GM21381 (cell line): ENCODE measurements around the gene SYNJ1.
A peak's percentile ranks its signal among the peaks of the same experiment; 100 is the strongest.
"Not testable (repeated sequence)": the region's sequence is repeated elsewhere in the genome, so short reads cannot be mapped to it uniquely, and the experiment has no call there.

Source experiments
- ATAC-seq: cut with Tn5 transposase; IDR thresholded peaks from one replicate; pipeline ENCODE4 v1.9.1; 2021; ENCODE audit warnings: mild to moderate bottlenecking, moderate library complexity; ENCODE audit not compliant: unreplicated experiment

SYNJ1 gene

DNA sequence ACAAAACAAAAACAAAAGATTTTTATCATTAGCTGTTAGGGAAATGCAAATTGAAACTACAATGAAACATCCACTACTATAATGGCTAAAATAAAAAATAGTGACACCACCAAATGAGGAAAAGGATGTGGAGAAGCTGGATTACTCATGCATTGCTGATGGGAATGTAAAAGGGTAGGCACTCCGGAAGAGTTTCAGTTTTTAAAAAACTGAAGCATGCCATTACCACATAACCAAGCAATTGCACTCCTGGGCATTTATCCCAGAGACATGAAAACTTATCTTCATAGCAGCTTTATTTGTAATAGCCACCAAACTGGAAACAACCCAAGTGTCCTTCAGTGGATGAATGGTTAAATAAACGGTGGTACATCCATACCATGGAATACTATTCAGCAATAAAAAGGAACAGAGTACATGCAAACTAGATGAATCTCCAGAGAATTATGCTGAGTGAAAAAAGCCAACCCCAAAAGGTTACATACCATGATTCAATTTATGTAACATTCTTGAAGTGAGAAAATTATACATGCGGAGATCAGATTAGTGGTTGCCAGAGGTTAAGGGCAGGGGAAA is 101.1 kb downstream of the SYNJ1 start:
- no peak for ATAC-seq

DNA sequence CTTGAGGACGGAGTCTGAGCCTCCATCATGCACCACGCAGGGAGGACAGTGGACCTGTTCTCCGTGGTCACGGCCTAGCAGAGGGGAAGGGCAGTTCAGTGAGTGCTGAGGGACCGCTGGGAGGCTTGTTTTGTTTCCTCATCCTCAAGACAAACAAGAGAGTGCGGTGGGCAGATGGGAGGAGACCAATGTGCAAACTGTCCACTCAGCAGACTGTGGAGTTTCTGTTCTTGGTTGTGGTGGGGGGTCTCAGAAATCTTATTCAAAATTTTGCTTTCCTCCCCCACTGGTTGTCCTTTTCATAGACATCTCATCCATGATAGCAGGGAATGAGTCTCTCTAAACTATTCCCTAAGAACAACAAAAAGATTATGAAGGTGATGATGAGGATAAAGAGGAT is 109.6 kb downstream of the SYNJ1 start:
- ATAC-seq, result not testable (repeated sequence)

DNA sequence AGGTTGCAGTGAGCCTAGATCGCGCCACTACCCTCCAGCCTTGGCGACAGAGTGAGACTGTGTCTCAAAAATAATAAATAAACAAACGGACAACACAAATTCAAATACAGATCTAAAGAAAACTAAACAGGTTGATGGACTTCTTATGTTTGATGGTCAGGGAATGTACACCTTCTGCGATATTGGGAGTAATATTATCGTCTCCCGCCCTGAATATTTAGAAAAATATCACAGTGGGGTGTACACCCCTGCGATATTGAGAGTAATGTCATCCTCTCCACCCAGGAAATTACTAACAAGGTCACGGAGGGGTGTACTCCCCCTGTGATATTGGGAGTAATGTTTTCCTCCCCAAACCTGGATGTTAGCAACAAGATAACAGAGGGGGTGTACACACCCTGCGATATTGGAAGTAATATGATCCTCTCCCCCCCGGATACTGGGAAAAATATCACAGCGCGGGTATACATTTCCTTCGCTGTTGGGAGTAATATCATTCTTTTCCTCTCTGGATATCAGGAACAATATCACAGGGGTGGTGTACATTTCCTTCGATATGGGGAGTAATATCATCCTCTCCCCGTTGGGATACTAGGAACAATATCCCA is 114.3 kb downstream of the SYNJ1 start:
- ATAC-seq, result no peak

DNA sequence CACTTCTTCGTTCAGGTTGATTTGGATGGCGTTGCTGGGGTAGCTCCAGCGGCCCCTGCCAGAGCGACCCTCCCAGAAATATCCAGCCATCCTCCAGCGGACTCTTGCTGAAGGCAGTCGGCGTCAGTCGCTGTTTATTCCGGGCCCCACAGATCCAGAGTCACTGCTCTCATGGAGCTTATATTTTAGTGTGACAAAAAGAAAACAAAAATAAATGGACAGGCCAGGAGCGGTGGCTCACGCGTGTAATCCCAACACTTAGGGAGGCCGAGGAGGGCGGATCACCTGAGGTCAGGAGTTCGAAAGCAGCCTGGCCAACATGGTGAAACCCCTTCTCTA is 114.8 kb downstream of the SYNJ1 start:
- ATAC-seq, result no peak

DNA sequence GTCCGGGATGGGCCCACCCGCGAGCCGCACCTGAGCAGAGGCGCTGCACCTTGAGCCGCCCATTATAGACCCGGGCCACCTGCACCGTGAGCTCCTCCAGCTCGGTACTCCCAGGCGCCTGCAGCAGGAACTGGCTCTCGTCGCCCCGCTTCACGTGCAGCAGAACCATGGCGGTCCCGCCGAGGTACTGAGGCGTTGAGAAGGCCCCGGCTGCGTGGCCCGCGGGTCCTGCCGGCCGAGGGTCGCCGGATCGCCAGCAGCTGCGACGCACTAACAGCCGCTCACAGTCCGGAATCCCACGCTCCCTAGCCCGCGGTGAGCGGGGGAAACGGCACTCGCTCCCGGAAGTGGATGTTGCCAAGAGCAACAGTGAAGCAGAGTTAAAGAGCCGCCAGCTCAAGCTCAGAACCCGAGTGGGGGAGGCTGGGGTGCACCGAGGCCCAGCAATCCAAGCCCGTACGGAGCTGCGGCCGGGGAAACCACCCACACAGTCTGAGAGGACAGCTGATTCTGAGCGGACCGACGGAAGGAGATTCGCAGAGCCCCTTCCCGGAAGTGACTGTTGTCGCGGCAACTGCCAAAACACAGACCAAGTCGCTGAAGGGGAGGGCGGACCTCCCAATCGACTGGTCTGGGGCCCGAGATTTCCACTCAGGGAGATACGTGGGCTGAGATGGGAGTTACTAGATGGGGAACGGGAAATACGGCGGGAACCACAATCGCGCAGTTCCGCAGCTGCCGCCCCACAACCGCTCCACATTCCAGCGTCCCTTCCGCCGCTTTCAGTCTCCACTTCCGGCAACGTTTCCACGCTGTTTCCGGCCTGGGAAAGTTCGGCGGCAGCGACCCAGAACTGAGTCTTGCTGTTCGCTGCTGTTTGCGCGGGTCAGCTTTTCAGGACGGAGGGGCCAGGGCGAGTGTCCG is 115.5 kb downstream of the SYNJ1 start, which contains the start of gene CFAP298:
TSS of gene CFAP298 (minus strand) at position 303 of the 924 bp plus-strand sequence. CDS start at position 169, 134 bp downstream.
- peak; percentile 94 for ATAC-seq

DNA sequence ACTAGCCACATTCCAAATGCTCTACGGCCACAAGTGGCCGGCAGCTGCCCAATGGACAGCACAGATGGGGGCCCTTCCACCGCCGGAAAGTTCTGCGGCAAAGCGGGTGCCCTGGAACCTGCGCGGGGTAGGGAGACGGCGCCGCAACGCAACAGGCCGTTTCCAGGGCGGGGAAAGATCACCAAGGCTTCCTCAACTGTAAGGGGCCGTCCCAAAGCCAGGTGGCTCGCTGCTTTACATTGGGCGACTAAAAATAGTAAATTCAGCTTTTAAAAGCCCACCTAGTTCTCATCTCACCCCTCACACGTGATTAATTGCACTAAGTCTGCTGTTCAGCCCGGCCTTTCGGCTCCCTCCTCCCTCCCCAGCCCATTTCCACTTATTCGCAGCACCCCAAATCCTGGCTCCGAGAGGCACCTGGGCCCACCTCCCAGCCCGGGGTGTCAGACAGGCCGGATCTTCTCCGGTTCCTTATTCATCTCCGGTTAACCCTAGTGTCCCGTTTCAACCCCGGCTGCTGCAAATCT is 116.3 kb downstream of the SYNJ1 start:
- no peak for ATAC-seq

DNA sequence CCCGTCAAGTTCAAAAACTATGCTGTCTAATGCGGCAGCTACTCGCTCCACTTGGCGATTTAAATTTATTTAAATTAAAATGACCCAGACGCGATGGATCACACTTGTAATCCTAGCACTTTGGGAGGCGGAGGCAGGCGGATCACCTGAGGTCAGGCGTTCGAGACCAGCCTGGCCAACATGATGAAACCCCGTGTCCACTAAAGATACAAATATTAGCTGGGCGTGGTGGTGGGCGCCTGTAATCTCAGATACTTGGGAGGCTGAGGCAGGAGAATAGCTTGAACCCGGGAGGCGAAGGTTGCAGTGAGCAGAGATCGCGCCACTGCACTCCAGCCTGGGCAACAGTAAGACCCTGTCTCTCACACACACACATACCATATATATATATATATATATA is 116.9 kb downstream of the SYNJ1 start:
- not testable (repeated sequence) for ATAC-seq

DNA sequence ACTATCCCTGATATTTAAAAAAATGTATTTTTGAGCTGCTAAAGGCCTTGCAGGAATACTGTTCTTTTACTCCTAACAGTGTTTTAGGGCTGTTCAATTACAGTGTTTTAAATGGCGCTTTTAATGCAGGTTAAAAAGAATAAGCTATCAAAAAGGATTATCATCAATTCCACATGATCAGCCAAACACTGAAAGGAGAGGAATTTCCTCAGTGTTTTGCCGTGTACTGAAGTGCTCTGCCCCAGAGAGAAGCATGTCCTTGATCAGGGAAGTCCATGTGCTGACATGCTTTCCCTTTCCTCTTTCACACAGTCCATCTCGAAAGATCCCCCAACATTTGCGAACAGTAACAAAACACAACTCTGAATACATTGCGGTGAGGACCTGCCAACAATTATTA is 119.0 kb downstream of the SYNJ1 start:
- no peak for ATAC-seq

DNA sequence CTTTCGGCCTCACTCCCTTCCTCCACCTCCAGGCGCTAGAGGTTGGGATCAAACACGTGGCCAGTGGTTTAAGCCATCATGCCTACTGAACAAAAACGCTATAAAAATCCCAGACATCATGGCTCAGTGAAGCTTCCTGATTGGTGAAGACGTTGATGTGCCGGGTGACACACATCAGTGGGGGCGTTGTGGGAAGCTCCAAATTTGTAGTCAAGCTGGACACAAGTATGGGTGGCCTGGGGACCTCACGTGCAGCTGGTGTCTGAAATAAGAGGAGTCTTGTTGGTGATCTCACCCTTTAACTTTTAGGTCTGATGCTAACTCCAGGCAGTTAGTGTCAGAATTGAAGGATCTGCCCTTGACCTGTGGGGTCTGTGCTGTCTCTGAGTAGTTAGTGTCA is 122.3 kb downstream of the SYNJ1 start:
- ATAC-seq, result no peak

DNA sequence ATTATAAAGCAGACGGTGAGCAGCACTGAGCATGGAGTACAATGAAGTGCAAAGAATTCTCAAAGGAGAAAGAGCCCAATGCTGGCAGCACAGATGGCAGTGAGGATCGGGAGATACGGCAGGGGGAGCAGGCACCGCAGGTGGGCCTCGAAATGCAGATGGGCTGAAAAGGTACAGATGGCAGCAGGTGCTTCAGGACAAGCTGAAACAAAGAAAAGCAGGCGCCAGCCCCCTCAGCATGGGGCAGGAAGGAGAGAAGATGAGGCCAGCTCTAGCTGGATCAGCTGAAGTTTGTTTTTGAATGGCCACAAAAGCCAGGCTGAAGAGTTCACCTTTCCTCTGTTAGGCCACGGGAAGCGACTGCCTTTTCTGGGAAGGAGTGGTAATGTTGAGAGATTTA is 123.3 kb downstream of the SYNJ1 start:
- no peak for ATAC-seq

DNA sequence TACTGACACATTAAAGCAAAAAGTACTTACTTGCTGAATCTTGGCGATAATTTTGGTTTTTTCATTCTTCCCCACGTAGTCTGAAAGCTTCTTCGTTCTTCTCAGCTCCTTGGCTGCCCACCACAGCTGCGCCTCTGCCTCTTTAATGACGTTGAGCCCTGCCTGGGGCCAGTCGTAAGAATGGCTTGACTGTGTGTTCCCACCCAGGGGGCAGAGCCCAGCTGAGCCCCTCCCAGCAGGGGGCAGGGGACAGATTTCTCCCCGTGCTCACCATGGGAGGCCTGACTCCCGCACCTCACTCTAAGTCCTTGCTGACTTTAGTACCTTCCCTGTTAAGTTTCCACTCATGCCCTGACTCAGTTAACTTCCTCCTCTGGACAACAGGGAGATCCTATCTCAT is 124.7 kb downstream of the SYNJ1 start:
- no peak for ATAC-seq

DNA sequence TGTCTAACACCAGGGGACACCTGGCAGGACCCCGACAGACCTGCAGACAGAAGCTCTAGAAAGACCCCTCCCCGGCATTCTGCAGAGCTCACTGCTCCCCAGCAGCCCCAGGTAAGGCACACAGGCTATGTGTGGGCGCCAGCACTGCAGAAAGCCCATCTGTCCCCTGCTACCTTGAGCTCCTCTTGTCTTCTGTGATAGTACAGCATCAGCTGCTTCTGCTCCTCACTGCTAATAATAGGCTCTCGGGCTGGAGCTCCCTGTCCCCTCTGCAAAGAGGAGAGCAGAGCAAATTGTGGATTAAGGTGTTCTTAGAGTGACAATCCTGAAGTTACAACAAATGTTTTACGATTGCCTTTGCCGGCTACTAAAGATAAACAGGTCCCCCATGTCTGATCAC is 125.7 kb downstream of the SYNJ1 start:
- no peak for ATAC-seq

DNA sequence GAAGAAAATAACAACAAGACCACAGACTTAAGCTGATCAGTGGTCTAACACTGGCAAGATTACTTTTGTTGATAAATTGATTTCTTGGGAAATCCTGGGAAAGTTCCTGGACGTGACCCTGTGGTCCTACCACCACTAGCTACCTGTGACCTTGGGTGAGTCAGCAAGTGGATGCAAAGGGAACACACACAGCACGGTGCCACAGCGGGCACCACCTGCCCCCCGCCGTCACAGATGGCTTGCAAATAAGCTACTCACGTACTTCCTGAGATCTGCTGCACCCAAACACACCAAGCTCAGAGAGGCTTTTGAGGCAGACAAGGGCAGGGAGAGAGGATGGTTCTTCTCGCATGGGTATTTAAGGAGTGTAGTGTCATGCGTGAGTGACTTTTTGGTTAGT is 128.3 kb downstream of the SYNJ1 start:
- no peak for ATAC-seq

DNA sequence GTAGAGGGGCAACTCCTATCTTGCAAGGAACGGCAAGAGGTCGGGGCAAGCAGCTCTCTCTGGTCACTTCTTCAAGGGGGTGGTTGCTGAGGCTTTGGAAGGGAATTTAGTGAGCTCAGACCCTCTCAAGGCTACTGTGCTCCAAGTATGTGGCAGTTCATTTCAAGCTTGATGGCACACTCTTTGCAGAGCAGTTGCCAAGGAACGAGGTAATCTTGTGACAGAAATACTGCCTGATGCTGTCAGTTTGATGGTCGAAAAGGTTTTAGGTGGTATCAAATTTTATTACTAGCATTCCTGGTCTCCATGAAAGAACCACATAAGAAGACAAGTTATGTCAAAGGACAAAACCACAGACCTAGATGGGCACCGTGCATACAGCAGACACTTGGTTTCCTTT is 128.7 kb downstream of the SYNJ1 start:
- no peak for ATAC-seq

DNA sequence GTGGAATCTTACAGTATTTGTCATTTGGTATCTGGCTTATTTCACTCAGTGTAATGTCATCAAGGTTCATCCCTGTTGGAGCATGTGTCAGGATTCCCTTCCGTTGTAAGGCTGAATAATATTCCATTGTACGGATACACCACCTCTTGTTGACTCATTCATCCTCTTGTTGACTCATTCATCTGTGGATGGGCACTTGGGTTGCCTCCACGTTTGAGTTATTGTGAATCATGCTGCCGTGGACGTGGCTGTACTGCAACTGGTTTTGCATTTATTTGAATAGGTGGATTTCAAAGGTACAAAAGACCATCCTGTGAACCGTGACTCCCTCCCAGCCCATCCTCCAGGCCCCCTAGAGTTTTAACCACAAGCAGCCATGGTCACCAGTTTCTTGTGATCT is 130.6 kb downstream of the SYNJ1 start:
- ATAC-seq, result no peak

DNA sequence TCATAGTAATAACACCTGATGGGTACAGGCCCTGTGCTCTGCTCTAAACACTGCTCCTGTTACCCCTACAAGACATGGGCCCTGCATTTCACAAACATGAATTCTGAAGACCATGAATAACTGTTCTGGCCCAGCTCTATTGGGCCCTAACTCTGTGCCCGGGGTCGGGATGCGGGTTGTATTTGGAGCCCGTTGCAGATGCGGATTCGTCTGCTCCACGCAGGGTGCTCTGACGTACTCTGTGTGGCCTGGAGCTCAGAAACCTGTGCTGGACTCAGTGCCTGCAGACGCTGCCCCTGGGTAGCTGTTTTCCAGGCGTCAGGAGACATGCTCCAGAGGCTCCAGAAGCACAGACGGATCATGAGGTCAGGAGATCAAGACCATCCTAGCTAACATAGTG is 132.4 kb downstream of the SYNJ1 start:
- ATAC-seq, result no peak

DNA sequence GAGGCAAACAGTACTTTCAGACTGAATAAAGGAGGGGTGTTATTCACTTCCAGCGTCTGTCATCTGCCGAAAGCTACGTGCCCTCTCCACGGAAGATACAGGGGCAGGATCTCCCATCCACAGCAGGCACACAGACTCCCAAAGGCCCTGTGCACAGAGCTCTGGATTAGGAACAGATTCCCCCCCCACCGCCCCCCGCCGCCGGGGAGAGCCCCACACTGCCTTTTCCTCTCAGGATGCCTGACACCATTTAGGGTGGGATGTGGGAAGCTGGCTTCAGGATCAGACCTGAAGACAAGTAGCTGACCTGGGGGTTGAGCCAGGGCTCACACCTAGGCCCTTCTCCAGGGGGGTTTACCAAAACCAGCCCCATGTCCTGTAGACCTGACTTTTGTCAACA is 134.1 kb downstream of the SYNJ1 start:
- no peak for ATAC-seq

DNA sequence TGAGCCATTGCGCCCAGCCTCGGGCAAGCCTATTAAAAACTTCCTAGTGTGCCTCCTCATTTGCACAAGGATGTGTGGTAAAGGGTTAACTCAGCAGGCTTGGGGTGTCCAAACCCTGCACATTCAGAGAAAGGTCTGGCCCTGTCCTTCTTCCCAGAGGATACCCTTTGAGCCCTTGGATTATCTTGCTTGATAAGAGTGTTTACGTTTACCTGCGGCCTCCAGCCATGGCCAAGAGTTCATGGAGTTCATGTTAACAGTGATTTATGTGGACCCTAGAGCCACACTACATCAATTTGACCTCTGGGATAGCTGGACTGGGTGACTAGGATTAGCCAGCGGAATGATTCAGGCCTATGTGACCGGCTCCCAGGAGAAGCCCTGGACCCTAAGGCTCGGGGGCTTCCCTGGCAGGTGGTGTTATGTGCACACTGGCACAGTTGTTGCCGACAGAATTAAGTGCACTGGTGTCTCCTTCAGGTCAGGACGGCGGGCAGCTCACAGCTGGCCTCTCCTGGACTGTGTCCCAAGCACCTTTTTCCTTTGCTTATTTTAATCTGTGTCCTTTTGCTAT is 134.8 kb downstream of the SYNJ1 start:
- no peak for ATAC-seq

DNA sequence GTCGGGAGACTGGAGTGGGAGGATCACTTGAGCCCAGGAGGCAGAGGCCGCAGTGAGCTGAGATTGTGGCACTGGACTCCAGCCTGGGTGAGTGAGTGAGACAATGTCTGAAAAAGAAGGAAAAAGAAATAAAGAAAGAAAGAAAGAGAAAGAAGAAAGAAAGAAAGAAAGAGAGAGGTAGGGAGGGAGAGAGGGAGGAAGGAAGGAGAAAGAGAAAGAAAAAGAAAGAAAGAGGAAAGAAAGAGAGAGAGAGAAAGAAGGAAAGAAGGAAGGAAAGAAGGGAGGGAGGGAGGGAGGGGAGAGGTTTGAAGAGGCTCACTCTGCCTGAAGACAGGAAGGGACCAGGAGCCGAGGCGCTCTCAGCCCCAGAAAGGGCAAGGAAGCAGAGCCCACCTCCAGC is 137.7 kb downstream of the SYNJ1 start:
- no peak for ATAC-seq

DNA sequence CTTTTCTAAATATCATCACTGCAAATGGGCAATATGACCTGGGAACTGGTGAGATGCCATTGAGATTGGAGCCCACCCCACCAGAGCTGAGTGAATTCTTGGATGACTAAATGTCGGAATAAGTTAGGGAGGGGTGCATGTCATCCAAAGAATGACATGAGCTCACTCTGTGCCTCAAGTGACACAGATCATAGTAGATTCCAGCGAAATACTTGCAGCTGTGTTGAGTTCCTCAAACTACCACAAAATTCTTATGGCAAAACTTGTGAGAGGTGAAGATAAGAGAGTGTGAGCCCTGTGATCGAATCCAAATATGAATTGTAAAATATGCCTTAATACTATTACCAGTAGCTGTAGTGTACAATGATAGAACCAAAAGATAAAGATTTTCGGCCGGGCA is 140.2 kb downstream of the SYNJ1 start:
- no peak for ATAC-seq

DNA sequence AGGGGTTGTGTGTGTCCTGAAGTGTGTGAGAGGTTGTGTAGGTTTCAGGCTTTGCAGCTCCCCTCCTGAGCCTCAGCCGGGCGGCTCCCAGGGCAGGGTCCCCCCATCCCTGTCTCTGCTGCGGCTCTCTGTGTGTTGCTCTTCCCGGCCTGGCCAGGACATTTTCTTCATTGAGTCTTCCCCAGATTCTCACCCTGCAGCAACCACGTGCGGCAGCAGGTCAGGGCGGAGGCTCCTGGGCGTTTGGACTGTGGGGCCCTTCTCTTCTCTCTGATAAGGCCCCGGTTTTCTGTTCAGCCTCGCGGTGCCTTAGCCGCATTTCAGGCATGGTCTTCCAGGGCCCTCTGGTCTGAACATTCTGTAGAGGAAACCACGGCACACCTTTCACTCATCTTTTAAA is 140.7 kb downstream of the SYNJ1 start:
- no peak for ATAC-seq

DNA sequence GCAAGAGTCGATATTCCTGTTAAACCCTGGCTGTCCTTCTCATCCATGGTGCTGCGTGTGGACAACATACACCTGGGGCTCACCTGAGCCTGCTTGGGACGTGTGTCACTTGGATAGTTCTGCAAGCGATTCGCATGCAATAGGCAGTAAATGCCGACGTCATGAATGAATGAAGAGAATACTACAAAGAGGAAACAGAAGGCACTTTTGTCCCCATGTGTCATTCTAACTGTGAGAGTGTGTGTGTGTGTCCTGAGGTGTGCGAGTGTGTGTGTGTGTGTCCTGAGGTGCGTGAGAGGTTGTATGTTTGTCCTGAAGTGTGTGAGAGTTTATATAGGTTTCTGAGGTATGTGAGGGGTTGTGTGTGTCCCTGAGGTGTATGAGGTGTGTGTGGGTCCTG is 141.8 kb downstream of the SYNJ1 start:
- no peak for ATAC-seq
